GM19099 (cell line): ENCODE results near the gene PLA2G4E.

Experiments used
- POLR2A ChIP-seq: IDR thresholded peaks from 3 replicates; pipeline ENCODE4 v1.6.1; 2011; ENCODE audit warnings: low read depth; ENCODE audit not compliant: insufficient read length; ENCODE audit errors: extremely low read depth

The PLA2G4E gene

GRCh38 chr15:41941644-41942415 lies 79.0 kb downstream of the PLA2G4E start:
- no peak for TF ChIP-seq POLR2A

GRCh38 chr15:41940441-41940857 lies 80.4 kb downstream of the PLA2G4E start:
- TF ChIP-seq POLR2A: no peak

- TF ChIP-seq POLR2A: no peak
Measured at GRCh38 chr15:41939986-41940385, 80.9 kb downstream of the PLA2G4E start.

- TF ChIP-seq POLR2A: no peak
Measured at GRCh38 chr15:41937568-41937923, 83.3 kb downstream of the PLA2G4E start.

- no peak for TF ChIP-seq POLR2A
Measured at GRCh38 chr15:41936649-41937567, 83.9 kb downstream of the PLA2G4E start.

- no peak for TF ChIP-seq POLR2A
Measured at GRCh38 chr15:41936155-41936554, 84.7 kb downstream of the PLA2G4E start.

- TF ChIP-seq POLR2A: no peak
Measured at GRCh38 chr15:41935566-41936020, 85.2 kb downstream of the PLA2G4E start.

- TF ChIP-seq POLR2A: no peak
Measured at GRCh38 chr15:41934843-41935242, 86.0 kb downstream of the PLA2G4E start.

GRCh38 chr15:41933771-41934170 lies 87.1 kb downstream of the PLA2G4E start:
- TF ChIP-seq POLR2A: no peak

- no peak for TF ChIP-seq POLR2A
Measured at GRCh38 chr15:41933326-41933725, 87.5 kb downstream of the PLA2G4E start.

GRCh38 chr15:41932511-41933289 lies 88.1 kb downstream of the PLA2G4E start:
- no peak for TF ChIP-seq POLR2A

GRCh38 chr15:41932101-41932500 lies 88.7 kb downstream of the PLA2G4E start:
- no peak for TF ChIP-seq POLR2A
